K562 (cell line): ENCODE results near the gene ERI2. TPM values are rescaled to one million over a fixed set of nuclear protein-coding genes. Genes with fewer than 3 reads are reported as not detected.
A peak's percentile ranks its signal among the peaks of the same experiment; 100 is the strongest.

Experiments used
- ATAC-seq: fragments of 200-7000 bp; cut with Tn5 transposase; 3 replicates; pipeline ENCODE4 v1.9.1; 2020; ENCODE audit warnings: moderate library complexity
- BruUV-seq: library from RNA; stranded (reverse); fragments of 400-500 nt; replicated peaks from 2 replicates; lab custom pipeline; 2021; lab: Mats Ljungman, UMichigan
- CTCF ChIA-PET: fragments of 300-600 bp; formaldehyde crosslinking; extraction: SDS; loops from one replicate; lab custom pipeline; 2021; ENCODE audit warnings: low intra/inter-chr PET ratio; lab: Yijun Ruan, JAX
- POLR2A ChIA-PET: fragments of 300-600, 350-650 bp; sonication (Branson Sonifier 250); formaldehyde crosslinking; extraction: SDS; loops from one replicate; lab custom pipeline; 2021; ENCODE audit warnings: antibody characterized with exemption, inconsistent platforms; lab: Yijun Ruan, JAX
- DNase-seq, 4 experiments: peaks; one replicate each; pipeline versions ENCODE4 v3.0.0 to v3.0.0-alpha.2; 2011 to 2018; ENCODE audit warnings: low spot score in 3 of 4, mixed read lengths in 3 of 4; ENCODE audit errors: extremely low read depth in 1 of 4
- FAIRE-seq: peaks from 2 replicates; lab custom pipeline; 2011; peaks lifted over from hg19 to GRCh38; lab: Jason Lieb, UNC
- H2AFZ ChIP-seq: 2 replicates; pipeline ENCODE4 v1.6.0; 2011; ENCODE audit warnings: low read depth, low read length, control low read depth, inconsistent platforms
- H3K27ac ChIP-seq: fragments of 200-600 bp; 3 replicates; pipeline ENCODE4 v1.8.0; 2011; ENCODE audit warnings: low read depth, mild to moderate bottlenecking, control low read depth, inconsistent platforms, low read length, moderate library complexity, mixed read lengths; ENCODE audit errors: extremely low read depth
- H3K27me3 ChIP-seq, 2 experiments: fragments of 300-600 bp in 1 of 2; 2 replicates in 1 of 2; 3 replicates in 1 of 2; pipeline versions ENCODE4 v1.6.0 to v1.8.0; 2011; ENCODE audit warnings: inconsistent platforms in 2 of 2, low read length in 2 of 2, mild to moderate bottlenecking in 1 of 2, mixed read lengths in 1 of 2, moderate library complexity in 1 of 2; ENCODE audit not compliant: control insufficient read depth in 2 of 2, insufficient read depth in 2 of 2
- H3K36me3 ChIP-seq: fragments of 300-600 bp; 3 replicates; pipeline ENCODE4 v1.8.0; 2011; ENCODE audit warnings: mild to moderate bottlenecking, low read length, inconsistent platforms; ENCODE audit not compliant: control insufficient read depth, insufficient read depth
- H3K4me1 ChIP-seq, 2 experiments: fragments of 200-600 bp in 1 of 2; replicated peaks in 1 of 2; 2 replicates in 1 of 2; 3 replicates in 1 of 2; pipeline versions ENCODE4 v1.5.1 to v1.8.0; 2011; ENCODE audit warnings: inconsistent platforms in 2 of 2, low read length in 2 of 2, mild to moderate bottlenecking in 1 of 2, mixed read lengths in 1 of 2, moderate library complexity in 1 of 2; ENCODE audit not compliant: control insufficient read depth in 2 of 2, insufficient read depth in 2 of 2
- H3K4me2 ChIP-seq: 2 replicates; pipeline ENCODE4 v1.6.1; 2011; ENCODE audit warnings: low read length, control low read depth, inconsistent platforms, mixed read lengths; ENCODE audit not compliant: insufficient read depth
- H3K4me3 ChIP-seq: fragments of 200-600 bp; sonication (generic), shearing (Covaris generic); 2 replicates; pipeline ENCODE4 v1.5.1; 2016; ENCODE audit warnings: control low read depth, inconsistent platforms
- H3K79me2 ChIP-seq: fragments of 200-600 bp; 3 replicates; pipeline ENCODE4 v1.8.0; 2011; ENCODE audit warnings: low read length, inconsistent platforms; ENCODE audit not compliant: control insufficient read depth, insufficient read depth
- H3K9ac ChIP-seq, 2 experiments: 2 replicates each; pipeline versions ENCODE4 v1.6.0 to v1.6.1; 2011; ENCODE audit warnings: low read depth in 2 of 2, low read length in 2 of 2, control low read depth in 1 of 2, inconsistent platforms in 1 of 2, mild to moderate bottlenecking in 1 of 2, mixed read lengths in 1 of 2; ENCODE audit not compliant: insufficient read depth in 1 of 2
- H3K9me1 ChIP-seq: one replicate; pipeline ENCODE4 v1.6.0; 2011; ENCODE audit warnings: inconsistent platforms, mild to moderate bottlenecking, low read length, moderate library complexity; ENCODE audit not compliant: control insufficient read depth, insufficient read depth
- H3K9me3 ChIP-seq: replicated peaks from 2 replicates; pipeline ENCODE4 v1.5.1; 2011; ENCODE audit warnings: low read depth, low read length, inconsistent platforms; ENCODE audit not compliant: control insufficient read depth, insufficient read depth
- H4K20me1 ChIP-seq: replicated peaks from 2 replicates; pipeline ENCODE4 v1.6.1; 2011; ENCODE audit warnings: low read length, inconsistent platforms, mixed read lengths; ENCODE audit not compliant: control insufficient read depth, insufficient read depth
- ARNT ChIP-seq, 2 experiments: fragments of 450-650 bp; IDR thresholded peaks; 2 replicates each; pipeline ENCODE4 v1.6.1; 2016; ENCODE audit warnings: mild to moderate bottlenecking in 1 of 2
- BRD9 ChIP-seq: fragments of 450-650 bp; IDR thresholded peaks from 2 replicates; pipeline ENCODE4 v1.6.1; 2018; ENCODE audit warnings: low read depth; ENCODE audit not compliant: partially characterized antibody
- CBFA2T2 ChIP-seq: fragments of 450-650 bp; conservative IDR thresholded peaks from 2 replicates; pipeline ENCODE4 v1.6.1; 2017; ENCODE audit warnings: mild to moderate bottlenecking
- CC2D1A ChIP-seq: fragments of 450-650 bp; IDR thresholded peaks from 2 replicates; pipeline ENCODE4 v1.6.1; 2017; ENCODE audit warnings: mild to moderate bottlenecking
- CEBPB ChIP-seq: fragments of 450-650 bp; IDR thresholded peaks from 2 replicates; pipeline ENCODE4 v1.6.1; 2016; ENCODE audit warnings: missing genetic modification characterization, missing compliant biosample characterization
- CEBPG ChIP-seq, 3 experiments: fragments of 200-800 bp in 1 of 3; sonication (Bioruptor generic) in 1 of 3; sonication (generic) in 1 of 3; formaldehyde crosslinking in 1 of 3; IDR thresholded peaks in 2 of 3; conservative IDR thresholded peaks in 1 of 3; 2 replicates each; pipeline versions ENCODE4 v1.6.1 to v1.8.0; 2016 to 2022; ENCODE audit warnings: missing compliant biosample characterization in 2 of 3, missing genetic modification characterization in 2 of 3, mild to moderate bottlenecking in 1 of 3, missing genetic modification reagents in 1 of 3
- FOSL1 ChIP-seq: fragments of 200-800 bp; sonication (Bioruptor generic); conservative IDR thresholded peaks from 2 replicates; pipeline ENCODE4 v1.6.1; 2016; ENCODE audit warnings: missing genetic modification characterization, missing compliant biosample characterization
- GATA2 ChIP-seq: sonication (generic); formaldehyde crosslinking; IDR thresholded peaks from 2 replicates; pipeline ENCODE4 v1.4.0; 2020; ENCODE audit warnings: mild to moderate bottlenecking, missing genetic modification reagents
- KDM5B ChIP-seq: fragments of 200-600 bp; sonication (generic); IDR thresholded peaks from 2 replicates; pipeline ENCODE4 v1.6.1; 2012; ENCODE audit warnings: low read depth, mild to moderate bottlenecking, moderate library complexity, low read length, control low read depth, inconsistent platforms; ENCODE audit not compliant: insufficient replicate concordance
- MAFG ChIP-seq: fragments of 450-650 bp; conservative IDR thresholded peaks from 2 replicates; pipeline ENCODE4 v1.6.1; 2016; ENCODE audit warnings: missing genetic modification characterization, missing compliant biosample characterization
- MAZ ChIP-seq, 2 experiments: fragments of 450-650 bp in 1 of 2; sonication (generic) in 1 of 2; formaldehyde crosslinking; IDR thresholded peaks in 1 of 2; conservative IDR thresholded peaks in 1 of 2; 2 replicates each; pipeline versions ENCODE4 v1.4.0 to v1.5.0; 2020; ENCODE audit warnings: mild to moderate bottlenecking in 1 of 2, missing genetic modification reagents in 1 of 2
- MLLT1 ChIP-seq, 2 experiments: fragments of 450-650 bp; IDR thresholded peaks; 2 replicates each; pipeline ENCODE4 v1.6.1; 2016
- NBN ChIP-seq: fragments of 450-650 bp; IDR thresholded peaks from 2 replicates; pipeline ENCODE4 v1.6.1; 2016; ENCODE audit warnings: low read depth, mild to moderate bottlenecking
- RAD21 ChIP-seq, 2 experiments: fragments of 250-450 bp in 1 of 2; fragments of 450-650 bp in 1 of 2; sonication (Bioruptor Pico) in 1 of 2; formaldehyde crosslinking in 1 of 2; IDR thresholded peaks in 1 of 2; conservative IDR thresholded peaks in 1 of 2; 2 replicates each; pipeline versions ENCODE4 v1.4.0 to v1.8.0; 2020 to 2022; ENCODE audit warnings: mild to moderate bottlenecking in 2 of 2, moderate library complexity in 1 of 2
- ZKSCAN1 ChIP-seq: fragments of 150-350 bp; IDR thresholded peaks from 2 replicates; pipeline ENCODE4 v1.6.1; 2016; ENCODE audit warnings: low read depth, low read length
- ZNF165 ChIP-seq: fragments of 250-450 bp; sonication (Bioruptor Pico); IDR thresholded peaks from 2 replicates; pipeline ENCODE4 v1.4.0; 2020; ENCODE audit warnings: borderline replicate concordance
- ZNF3 ChIP-seq: fragments of 250-450 bp; sonication (Bioruptor Pico); IDR thresholded peaks from 2 replicates; pipeline ENCODE4 v1.5.0; 2021; ENCODE audit warnings: mild to moderate bottlenecking, moderate library complexity
- whole genome bisulfite sequencing: fragments of 100-300 bp; shearing (Covaris generic); methylation state at CpG from one replicate; pipeline ENCODE4 v1.1.6; 2016; ENCODE audit warnings: low coverage, mixed read lengths; ENCODE audit not compliant: insufficient coverage; ENCODE audit errors: missing lambda C conversion rate; 5-methylcytosine and 5-hydroxymethylcytosine counted together
- in situ Hi-C: fragments of 300-500 bp; cut with MboI; formaldehyde crosslinking; loops from 4 replicates; pipeline ENCODE4 v1.15.0; 2018; ENCODE audit warnings: inconsistent platforms, mixed read lengths
- intact Hi-C: fragments of 100-400 bp; cut with micrococcal nuclease; formaldehyde crosslinking; loops from 2 replicates; pipeline ENCODE4 v1.14.2; 2022
- polyA plus RNA-seq, 8 experiments: library from polyadenylated mRNA; depleted of rRNA in 4 of 8; stranded (reverse) in 5 of 8; unstranded in 3 of 8; fragments of >200 nt; fragmentation: Nextera tagmentation in 2 of 8; fragmentation: Illumina TruSeq in 1 of 8; extraction: Ambion mirVana in 2 of 8; extraction: Trizol in 1 of 8; gene quantifications; 2 replicates each; pipeline versions ENCODE4 v1.2.1 to v1.2.3, GENCODE V29; 2011 to 2014; ENCODE audit warnings: inconsistent platforms in 1 of 8, missing spikeins in 1 of 8
- total RNA-seq, 7 experiments: library from RNA; depleted of rRNA in 6 of 7; stranded (reverse); fragments of >200 nt in 6 of 7; fragmentation: Illumina TruSeq in 2 of 7; extraction: Trizol in 2 of 7; gene quantifications; 2 replicates each; pipeline versions ENCODE4 v1.2.1 to v1.2.3, GENCODE V29; 2011 to 2021; ENCODE audit warnings: low replicate concordance in 1 of 7

ERI2 gene
- total and polyA plus RNA-seq, 9 of the 15 experiments (the other 6 are each of a cell fraction or from before 2014, with no cell fraction given), result 23.3 to 57.0 (median 48.1) TPM

- Histone ChIP-seq H3K36me3 (peaks cover 39% of the 10 kb centered on the region; the same call in 2 of the 3 replicates), H3K9me3 (no peaks in the 10 kb centered on the region), H3K9ac (no peak overlapping the region), H3K9me1 (no peaks in the 10 kb centered on the region), H3K4me3 (no peak overlapping the region), H2AFZ (no peak overlapping the region), H3K27ac (no peak overlapping the region), H3K27me3 (no peaks in the 10 kb centered on the region), H3K79me2 (no peaks in the 10 kb centered on the region), H3K4me1 (no peaks in the 10 kb centered on the region; a peak in 1 of 5 replicates), H3K4me2 (no peak overlapping the region), H4K20me1 (no peaks in the 10 kb centered on the region)
- FAIRE-seq, result peak; percentile 89
- intact Hi-C loops (loop anchor here (1.0 to 10.0 kb wide), 7 partner anchors 52 to 455 kb away; partner anchors contain the start of genes DCUN1D3 and LYRM1), in situ Hi-C loops (loop anchor here (5.0 kb wide), 1 partner anchor 238 kb away; no protein-coding TSS in a partner anchor)
- WGBS, result 36% methylated on average over 6 of the region's 6 CpGs
- POLR2A ChIA-PET, result interaction anchor here (1.2 kb wide), 1 partner anchor 146 kb away, joined by 4 read pairs; no protein-coding TSS in a partner anchor
- DNase-seq, result peak; percentile 46 to 74 (median 48)
- no TSS peak for BruUV-seq
- peak; percentile 79 for ATAC-seq
- CTCF ChIA-PET, result interaction anchor here (0.6 to 2.9 kb wide), 7 partner anchors 33 to 1472 kb away, joined by 3 to 41 read pairs (median 5); no protein-coding TSS in a partner anchor
- TF ChIP-seq ZKSCAN1, result 0 out of 2 replicates have a peak, but pooled peaks have one; percentile 15
- no peak for TF ChIP-seq ZNF3 (CRISPR knock-in tag)
- TF ChIP-seq CC2D1A, result peak; percentile 80
- peak; percentile 68 for TF ChIP-seq GATA2
- no peak for TF ChIP-seq CBFA2T2
- TF ChIP-seq BRD9, result peak; percentile 64
- TF ChIP-seq NBN, result peak; percentile 54; the same call in 1 of the 2 replicates
- TF ChIP-seq MAZ (CRISPR knock-in tag; conservative IDR thresholded peaks at IDR 0.05 in 1 of 2, IDR thresholded peaks at IDR 0.05 in 1 of 2), result 0 out of 4 replicates have a peak, but pooled peaks of 1 of the 2 experiments have one; percentile 21
- TF ChIP-seq MAFG (tag), result peak; percentile 65
- TF ChIP-seq ZNF165 (CRISPR knock-in tag), result no peak
- TF ChIP-seq ARNT (IDR thresholded peaks at IDR 0.05), result peak in 1 of 2 experiments; percentile 66; a peak in 1 of 4 replicates
- TF ChIP-seq RAD21 (CRISPR knock-in tag; conservative IDR thresholded peaks at IDR 0.05 in 1 of 2, IDR thresholded peaks at IDR 0.05 in 1 of 2), result peak; percentile 98
- 0 out of 4 replicates have a peak, but pooled peaks of 1 of the 2 experiments have one; percentile 42 for TF ChIP-seq MLLT1 (IDR thresholded peaks at IDR 0.05)
- TF ChIP-seq CEBPG (CRISPR knock-in tag; IDR thresholded peaks at IDR 0.05), result peak; percentile 42
- TF ChIP-seq CEBPG (tag; conservative IDR thresholded peaks at IDR 0.05 in 1 of 2, IDR thresholded peaks at IDR 0.05 in 1 of 2), result peak; percentile 77 to 91
- peak; percentile 89 for TF ChIP-seq CEBPB
- TF ChIP-seq KDM5B, result no peak
- TF ChIP-seq FOSL1, result 0 out of 2 replicates have a peak, but pooled peaks have one; percentile 21
These were observed 43.5 kb upstream of the ERI2 start for GRCh38 chr16:20849589-20850390.
